C4-2B (cell line): ENCODE results near the gene UBE2E2.

ENCODE experiments used
- H3K27ac ChIP-seq: fragments of 450-650 bp; 2 replicates; pipeline ENCODE4 v1.5.1; 2017
- CTCF ChIP-seq: fragments of 450-650 bp; conservative IDR thresholded peaks from 2 replicates; pipeline ENCODE4 v1.5.1; 2017; ENCODE audit warnings: mild to moderate bottlenecking
- ZFX ChIP-seq: fragments of 450-650 bp; IDR thresholded peaks from 2 replicates; pipeline ENCODE4 v1.6.1; 2017

The UBE2E2 gene

GRCh38 chr3:23252122-23252521, 49.0 kb downstream of the UBE2E2 start:
- TF ChIP-seq ZFX: no peak
- no peak for TF ChIP-seq CTCF
- no peak overlapping the region for H3K27ac ChIP-seq

- TF ChIP-seq CTCF (no peak), ZFX (no peak)
- H3K27ac ChIP-seq: no peak overlapping the region
Measured at GRCh38 chr3:23253214-23253613, 50.1 kb downstream of the UBE2E2 start.

DNA sequence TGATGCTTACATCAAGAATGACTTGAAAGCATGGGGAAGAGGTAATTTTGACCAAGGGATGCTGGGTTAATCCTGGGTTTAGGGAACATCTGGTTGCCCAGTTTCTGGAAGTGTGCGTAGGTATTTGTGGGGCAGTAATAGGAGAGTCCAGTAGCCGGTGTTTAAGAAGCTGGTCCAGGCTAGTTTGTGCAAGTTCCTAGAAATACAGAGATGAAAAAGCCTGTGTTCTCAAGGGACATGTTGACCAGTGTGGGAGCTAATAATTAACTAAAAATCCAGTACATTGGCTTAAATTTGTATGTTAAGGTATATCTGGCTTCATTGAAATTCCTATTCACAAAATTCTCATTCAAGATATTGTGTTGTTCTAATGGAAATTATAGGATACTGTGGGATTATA, 51.2 kb downstream of the UBE2E2 start:
- H3K27ac ChIP-seq: no peak overlapping the region
- no peak for TF ChIP-seq CTCF
- no peak for TF ChIP-seq ZFX

GRCh38 chr3:23254835-23255234, 51.7 kb downstream of the UBE2E2 start:
- no peak overlapping the region; the same call in 1 of the 2 replicates for H3K27ac ChIP-seq
- TF ChIP-seq ZFX (no peak), CTCF (no peak)

DNA sequence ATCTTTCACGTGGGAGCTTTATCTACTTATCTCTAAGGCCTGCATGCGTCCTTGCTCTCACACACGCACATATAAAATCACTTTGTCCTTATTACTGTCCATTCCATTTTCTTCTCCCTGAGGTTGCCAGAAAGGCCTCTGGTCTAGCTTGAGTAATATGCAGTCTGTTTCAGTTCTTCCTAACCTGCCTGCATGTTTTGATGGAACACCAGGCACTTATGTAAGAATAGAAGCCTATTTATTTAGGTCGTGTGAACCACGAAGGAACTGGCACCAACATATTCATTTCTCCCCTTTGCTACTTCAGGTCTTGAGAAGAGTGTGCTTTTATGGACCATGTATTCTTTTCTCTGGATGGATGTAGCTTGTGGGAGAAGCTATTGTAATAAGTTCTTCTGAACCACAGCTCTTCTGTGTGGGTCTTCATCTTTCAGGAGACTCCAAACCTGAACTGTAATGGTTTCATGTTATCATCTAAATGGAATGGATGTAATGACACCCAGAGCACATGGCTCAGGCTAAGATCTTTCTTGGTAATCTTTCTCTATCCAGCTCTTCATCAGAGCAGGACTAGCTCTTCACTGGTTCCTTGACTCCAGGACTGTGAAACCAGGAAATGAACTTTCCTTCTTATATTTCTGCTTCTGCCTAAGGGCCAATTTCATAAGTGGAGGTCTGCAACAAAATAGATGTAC, 53.8 kb downstream of the UBE2E2 start:
- no peak for TF ChIP-seq CTCF
- no peak overlapping the region for H3K27ac ChIP-seq

DNA sequence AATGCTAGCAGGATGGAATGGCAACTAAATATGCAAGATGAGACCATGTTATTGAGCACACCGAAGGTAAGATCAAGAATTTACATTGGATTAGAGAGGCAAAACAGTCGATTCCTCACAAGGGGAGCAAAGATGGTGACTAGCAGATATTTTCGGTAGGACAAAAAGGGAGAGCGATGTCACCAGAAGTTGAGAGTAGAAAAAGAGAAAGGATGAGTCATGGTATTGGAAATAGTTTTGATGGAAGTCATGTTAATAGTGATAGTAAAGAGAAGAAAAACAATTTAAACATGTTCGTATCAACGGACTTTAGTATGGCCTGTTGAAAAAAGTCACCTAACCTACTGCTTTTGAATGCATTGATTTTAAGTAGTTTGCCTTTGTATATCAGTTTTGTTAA, 55.0 kb downstream of the UBE2E2 start:
- no peak overlapping the region for H3K27ac ChIP-seq
- TF ChIP-seq ZFX (no peak), CTCF (no peak)

- H3K27ac ChIP-seq: no peak overlapping the region
- TF ChIP-seq CTCF: no peak
- TF ChIP-seq ZFX: no peak
Measured at GRCh38 chr3:23259515-23259914, 56.4 kb downstream of the UBE2E2 start.
